ENCODE data around the gene CD160.
"Not testable (repeated sequence)": the region's sequence is repeated elsewhere in the genome, so short reads cannot be mapped to it uniquely, and the experiment has no call there.

The CD160 gene

GRCh38 chr1:145707183-145707867, 12.0 kb upstream of the CD160 start, which contains the start of gene PDZK1:
TSS of gene PDZK1 (minus strand) at chr1:145707368. CDS start at chr1:145688021, 19,347 bp downstream.
- H3K4me3 ChIP-seq: no peak within 1 kb of the TSS
- H3K27ac ChIP-seq: no peak within 1 kb of the TSS

- no peak overlapping the region for H3K27ac ChIP-seq
- no peak overlapping the region for H3K4me3 ChIP-seq
Measured at GRCh38 chr1:145708063-145708462, 11.2 kb upstream of the CD160 start.

GRCh38 chr1:145710291-145711027, 8.8 kb upstream of the CD160 start:
- Histone ChIP-seq H3K4me3 (no peak overlapping the region), H3K27ac (no peak overlapping the region)

GRCh38 chr1:145711213-145711651, 8.1 kb upstream of the CD160 start:
- no peak overlapping the region for H3K27ac ChIP-seq
- H3K4me3 ChIP-seq: no peak overlapping the region

- H3K27ac ChIP-seq: no peak overlapping the region
- no peak overlapping the region for H3K4me3 ChIP-seq
Measured at GRCh38 chr1:145714524-145715111, 4.7 kb upstream of the CD160 start.

GRCh38 chr1:145716641-145717345, 2.5 kb upstream of the CD160 start:
- Histone ChIP-seq H3K27ac (peak overlapping the region in 1 of 21 experiments; percentile 14), H3K4me3 (no peak overlapping the region)

GRCh38 chr1:145717833-145718232, 1.5 kb upstream of the CD160 start:
- Histone ChIP-seq H3K4me3 (no peak overlapping the region), H3K27ac (no peak overlapping the region)

GRCh38 chr1:145718465-145718864, 834 bp upstream of the CD160 start:
- not testable (repeated sequence) for H3K27ac ChIP-seq, H3K4me3 ChIP-seq

GRCh38 chr1:145720556-145720877, 1.2 kb downstream of the CD160 start:
- no peak overlapping the region for H3K27ac ChIP-seq
- no peak overlapping the region for H3K4me3 ChIP-seq

- Histone ChIP-seq H3K4me3 (peak overlapping the region in 3 of 7 experiments; percentile 1 to 20 (median 12)), H3K27ac (no peak overlapping the region)
Measured at GRCh38 chr1:145720878-145721671, 1.8 kb downstream of the CD160 start.

GRCh38 chr1:145726193-145726592, 6.9 kb downstream of the CD160 start:
- H3K4me3 ChIP-seq, H3K27ac ChIP-seq: not testable (repeated sequence)

- H3K27ac ChIP-seq: no peak overlapping the region
- H3K4me3 ChIP-seq: no peak overlapping the region
Measured at GRCh38 chr1:145729196-145729595, 9.9 kb downstream of the CD160 start.

GRCh38 chr1:145729666-145730436, 10.6 kb downstream of the CD160 start:
- no peak overlapping the region for H3K27ac ChIP-seq

GRCh38 chr1:145730467-145730866, 11.2 kb downstream of the CD160 start:
- H3K27ac ChIP-seq: no peak overlapping the region
- H3K4me3 ChIP-seq: no peak overlapping the region

More at GRCh38 chr1:145729666-145730436, 10.6 kb downstream of the CD160 start:
- H3K4me3 ChIP-seq: no peak overlapping the region

- Histone ChIP-seq H3K4me3 (no peak overlapping the region), H3K27ac (no peak overlapping the region)
Measured at GRCh38 chr1:145730900-145731299, 11.6 kb downstream of the CD160 start.

GRCh38 chr1:145736191-145736590, 16.9 kb downstream of the CD160 start:
- Histone ChIP-seq H3K27ac (no peak overlapping the region), H3K4me3 (no peak overlapping the region)

- no peak overlapping the region for H3K4me3 ChIP-seq
- H3K27ac ChIP-seq: no peak overlapping the region
Measured at GRCh38 chr1:145740269-145740668, 21.0 kb downstream of the CD160 start.

GRCh38 chr1:145747398-145748247, 28.3 kb downstream of the CD160 start:
- no peak overlapping the region for H3K27ac ChIP-seq
- no peak overlapping the region for H3K4me3 ChIP-seq
